Measurements from ENCODE around the gene UBE2G2. TPM values are rescaled to one million over a fixed set of nuclear protein-coding genes. Genes with fewer than 3 reads are reported as not detected.

The UBE2G2 gene
- polyA plus RNA-seq, 1 donor from 2014 or later = 127 TPM

- no peaks in the 10 kb centered on the region for H3K27me3 ChIP-seq (ENCODE audit: insufficient read depth, low read depth, low read length)
- no peaks in the 10 kb centered on the region for H3K79me2 ChIP-seq (replicated peaks; ENCODE audit: insufficient read depth, low read length)
- no peak for TF ChIP-seq RAD21 (conservative IDR thresholded peaks at IDR 0.05)
- TF ChIP-seq SMC3 (conservative IDR thresholded peaks at IDR 0.05; ENCODE audit: poor library complexity) = no peak
- TF ChIP-seq, protein P1, sequence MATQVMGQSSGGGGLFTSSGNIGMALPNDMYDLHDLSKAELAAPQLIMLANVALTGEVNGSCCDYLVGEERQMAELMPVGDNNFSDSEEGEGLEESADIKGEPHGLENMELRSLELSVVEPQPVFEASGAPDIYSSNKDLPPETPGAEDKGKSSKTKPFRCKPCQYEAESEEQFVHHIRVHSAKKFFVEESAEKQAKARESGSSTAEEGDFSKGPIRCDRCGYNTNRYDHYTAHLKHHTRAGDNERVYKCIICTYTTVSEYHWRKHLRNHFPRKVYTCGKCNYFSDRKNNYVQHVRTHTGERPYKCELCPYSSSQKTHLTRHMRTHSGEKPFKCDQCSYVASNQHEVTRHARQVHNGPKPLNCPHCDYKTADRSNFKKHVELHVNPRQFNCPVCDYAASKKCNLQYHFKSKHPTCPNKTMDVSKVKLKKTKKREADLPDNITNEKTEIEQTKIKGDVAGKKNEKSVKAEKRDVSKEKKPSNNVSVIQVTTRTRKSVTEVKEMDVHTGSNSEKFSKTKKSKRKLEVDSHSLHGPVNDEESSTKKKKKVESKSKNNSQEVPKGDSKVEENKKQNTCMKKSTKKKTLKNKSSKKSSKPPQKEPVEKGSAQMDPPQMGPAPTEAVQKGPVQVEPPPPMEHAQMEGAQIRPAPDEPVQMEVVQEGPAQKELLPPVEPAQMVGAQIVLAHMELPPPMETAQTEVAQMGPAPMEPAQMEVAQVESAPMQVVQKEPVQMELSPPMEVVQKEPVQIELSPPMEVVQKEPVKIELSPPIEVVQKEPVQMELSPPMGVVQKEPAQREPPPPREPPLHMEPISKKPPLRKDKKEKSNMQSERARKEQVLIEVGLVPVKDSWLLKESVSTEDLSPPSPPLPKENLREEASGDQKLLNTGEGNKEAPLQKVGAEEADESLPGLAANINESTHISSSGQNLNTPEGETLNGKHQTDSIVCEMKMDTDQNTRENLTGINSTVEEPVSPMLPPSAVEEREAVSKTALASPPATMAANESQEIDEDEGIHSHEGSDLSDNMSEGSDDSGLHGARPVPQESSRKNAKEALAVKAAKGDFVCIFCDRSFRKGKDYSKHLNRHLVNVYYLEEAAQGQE (IDR thresholded peaks at IDR 0.05; ENCODE audit: borderline replicate concordance) = no peak
- no peak for TF ChIP-seq TAF1 (IDR thresholded peaks at IDR 0.05; ENCODE audit: low read depth)
- no peak for TF ChIP-seq EP300 (conservative IDR thresholded peaks at IDR 0.05; ENCODE audit: poor library complexity, severe bottlenecking)
- no peak for TF ChIP-seq CTCF (IDR thresholded peaks at IDR 0.05; ENCODE audit: poor library complexity, severe bottlenecking)
- no peak for TF ChIP-seq EZH2 (IDR thresholded peaks at IDR 0.05; ENCODE audit: borderline replicate concordance, insufficient read depth, low read length, poor library complexity, severe bottlenecking)
- TF ChIP-seq POLR2AphosphoS5 (IDR thresholded peaks at IDR 0.05) = no peak
- no peak for TF ChIP-seq MXI1 (conservative IDR thresholded peaks at IDR 0.05; ENCODE audit: poor library complexity, severe bottlenecking)
- no peak overlapping the region for H3K9ac ChIP-seq (ENCODE audit: low read length)
- no peaks in the 10 kb centered on the region for H3K9me2 ChIP-seq (ENCODE audit: insufficient read depth, low read length)
- no peak overlapping the region for H3K27ac ChIP-seq (ENCODE audit: low read length)
- no peaks in the 10 kb centered on the region for H3F3A ChIP-seq (ENCODE audit: insufficient read depth, low read length, poor library complexity, severe bottlenecking)
- H3K9me3 ChIP-seq (ENCODE audit: low read length) = no peaks in the 10 kb centered on the region
- H2AFZ ChIP-seq (ENCODE audit: low read depth, low read length) = no peak overlapping the region
- H3K4me3 ChIP-seq (ENCODE audit: low read length) = no peak overlapping the region
- no peak overlapping the region for H3K4me2 ChIP-seq (ENCODE audit: low read length)
- H4K20me1 ChIP-seq (ENCODE audit: insufficient read depth) = no peaks in the 10 kb centered on the region
- no peaks in the 10 kb centered on the region for H3K36me3 ChIP-seq (ENCODE audit: insufficient read depth, low read length)
These were observed 46.4 kb downstream of the UBE2G2 start for GRCh38 chr21:44755227-44755626.

- Histone ChIP-seq H4K20me1 (ENCODE audit: insufficient read depth) (no peaks in the 10 kb centered on the region), H3K9me2 (ENCODE audit: insufficient read depth, low read length) (no peaks in the 10 kb centered on the region), H3K4me3 (ENCODE audit: low read length) (no peak overlapping the region), H3K27ac (ENCODE audit: low read length) (no peak overlapping the region), H3K9ac (ENCODE audit: low read length) (no peak overlapping the region), H3K36me3 (ENCODE audit: insufficient read depth, low read length) (no peaks in the 10 kb centered on the region), H3K27me3 (ENCODE audit: insufficient read depth, low read depth, low read length) (no peaks in the 10 kb centered on the region), H3K4me2 (ENCODE audit: low read length) (no peak overlapping the region), H3K9me3 (ENCODE audit: low read length) (no peaks in the 10 kb centered on the region), H2AFZ (ENCODE audit: low read depth, low read length) (no peak overlapping the region), H3F3A (ENCODE audit: insufficient read depth, low read length, poor library complexity, severe bottlenecking) (no peaks in the 10 kb centered on the region), H3K79me2 (replicated peaks; ENCODE audit: insufficient read depth, low read length) (no peaks in the 10 kb centered on the region)
- TF ChIP-seq TAF1 (IDR thresholded peaks at IDR 0.05; ENCODE audit: low read depth) (no peak), SMC3 (conservative IDR thresholded peaks at IDR 0.05; ENCODE audit: poor library complexity) (no peak), EZH2 (IDR thresholded peaks at IDR 0.05; ENCODE audit: borderline replicate concordance, insufficient read depth, low read length, poor library complexity, severe bottlenecking) (no peak), POLR2AphosphoS5 (IDR thresholded peaks at IDR 0.05) (no peak), EP300 (conservative IDR thresholded peaks at IDR 0.05; ENCODE audit: poor library complexity, severe bottlenecking) (no peak), MXI1 (conservative IDR thresholded peaks at IDR 0.05; ENCODE audit: poor library complexity, severe bottlenecking) (no peak), RAD21 (conservative IDR thresholded peaks at IDR 0.05) (no peak), CTCF (IDR thresholded peaks at IDR 0.05; ENCODE audit: poor library complexity, severe bottlenecking) (no peak)
- TF ChIP-seq, protein P1 (IDR thresholded peaks at IDR 0.05; ENCODE audit: borderline replicate concordance) = no peak
These were observed 48.3 kb downstream of the UBE2G2 start for GRCh38 chr21:44753357-44753756.

Measured in neural cell (in vitro differentiated cells).